Dermis microvascular lymphatic vessel endothelial cell (primary cell): Measurements from ENCODE around the gene TBC1D1. TPM values are rescaled to one million over a fixed set of nuclear protein-coding genes. Genes with fewer than 3 reads are reported as not detected.

Experiments used
- DNase-seq, 2 donors: peaks; one replicate each; pipeline versions ENCODE4 v3.0.0 to v3.0.0-alpha.2; 2010; ENCODE audit warnings: low read depth in 2 of 2
- total RNA-seq: library from RNA; depleted of rRNA; stranded (reverse); fragments of >200 nt; gene quantifications from 2 replicates; pipeline ENCODE4 v1.2.1, GENCODE V29; 2014

The TBC1D1 gene
- total RNA-seq, 1 donor from 2014 or later: 94.7 TPM

- DNase-seq: peak in 1 of 2 donors; percentile 19
These were observed 759 bp upstream of the TBC1D1 start for GRCh38 chr4:37889849-37890800.

- DNase-seq: peak in 1 of 2 donors; percentile 5
These were observed 626 bp downstream of the TBC1D1 start for GRCh38 chr4:37891260-37892159.

- no peak for DNase-seq
These were observed 1.8 kb downstream of the TBC1D1 start for GRCh38 chr4:37892641-37893040.

- no peak for DNase-seq
These were observed 2.3 kb downstream of the TBC1D1 start for GRCh38 chr4:37893164-37893563.

- DNase-seq: no peak
These were observed 4.4 kb downstream of the TBC1D1 start for GRCh38 chr4:37895271-37895670.

- no peak for DNase-seq
These were observed 5.4 kb downstream of the TBC1D1 start for GRCh38 chr4:37896206-37896860.

- no peak for DNase-seq
These were observed 11.3 kb downstream of the TBC1D1 start for GRCh38 chr4:37902212-37902611.

- no peak for DNase-seq
These were observed 12.1 kb downstream of the TBC1D1 start for GRCh38 chr4:37902738-37903693.

GRCh38 chr4:37903901-37904300, 13.0 kb downstream of the TBC1D1 start:
- DNase-seq: no peak

GRCh38 chr4:37904824-37905223, 13.9 kb downstream of the TBC1D1 start:
- DNase-seq: no peak

- no peak for DNase-seq
These were observed 14.8 kb downstream of the TBC1D1 start for GRCh38 chr4:37905533-37906169.

GRCh38 chr4:37908488-37909331, 17.8 kb downstream of the TBC1D1 start:
- DNase-seq: no peak

GRCh38 chr4:37909332-37910090, 18.6 kb downstream of the TBC1D1 start:
- no peak for DNase-seq

GRCh38 chr4:37910091-37910486, 19.2 kb downstream of the TBC1D1 start:
- DNase-seq: no peak

GRCh38 chr4:37914539-37914938, 23.7 kb downstream of the TBC1D1 start:
- no peak for DNase-seq

GRCh38 chr4:37917388-37917787, 26.5 kb downstream of the TBC1D1 start:
- DNase-seq: no peak

GRCh38 chr4:37918653-37919052, 27.8 kb downstream of the TBC1D1 start:
- no peak for DNase-seq

GRCh38 chr4:37922328-37922727, 31.4 kb downstream of the TBC1D1 start:
- DNase-seq: no peak
